ENCODE data around the gene KCNC2. TPM values are rescaled to one million over a fixed set of nuclear protein-coding genes. Genes with fewer than 3 reads are reported as not detected.

Gene KCNC2
- total RNA-seq, 2 donors from 2014 or later, result not detected

GRCh38 chr12:75135026-75135425 lies 74.6 kb downstream of the KCNC2 start:
- Histone ChIP-seq H3K9me3 (no peaks in the 10 kb centered on the region), H3K36me3 (no peaks in the 10 kb centered on the region), H3K27ac (no peak overlapping the region), H3K4me3 (no peak overlapping the region), H3K4me1 (no peaks in the 10 kb centered on the region), H3K27me3 (no peaks in the 10 kb centered on the region)
- DNase-seq (ENCODE audit: low spot score), result no peak
- TF ChIP-seq CTCF (IDR thresholded peaks at IDR 0.05), result no peak

GRCh38 chr12:75130811-75131210 lies 78.8 kb downstream of the KCNC2 start:
- Histone ChIP-seq H3K4me3 (no peak overlapping the region), H3K36me3 (no peaks in the 10 kb centered on the region), H3K9me3 (no peaks in the 10 kb centered on the region), H3K4me1 (no peaks in the 10 kb centered on the region), H3K27me3 (no peaks in the 10 kb centered on the region), H3K27ac (no peak overlapping the region)
- no peak for TF ChIP-seq CTCF (IDR thresholded peaks at IDR 0.05)
- no peak for DNase-seq (ENCODE audit: low spot score)

GRCh38 chr12:75129275-75129674 lies 80.4 kb downstream of the KCNC2 start:
- Histone ChIP-seq H3K4me3 (no peak overlapping the region), H3K4me1 (no peaks in the 10 kb centered on the region), H3K36me3 (no peaks in the 10 kb centered on the region), H3K27me3 (no peaks in the 10 kb centered on the region), H3K9me3 (no peaks in the 10 kb centered on the region), H3K27ac (no peak overlapping the region)
- TF ChIP-seq CTCF (IDR thresholded peaks at IDR 0.05), result no peak
- no peak for DNase-seq (ENCODE audit: low spot score)

- Histone ChIP-seq H3K4me1 (no peaks in the 10 kb centered on the region), H3K27me3 (no peaks in the 10 kb centered on the region), H3K27ac (no peak overlapping the region), H3K36me3 (no peaks in the 10 kb centered on the region), H3K4me3 (no peak overlapping the region), H3K9me3 (no peaks in the 10 kb centered on the region)
- no peak for TF ChIP-seq CTCF (IDR thresholded peaks at IDR 0.05)
- DNase-seq (ENCODE audit: low spot score), result no peak
These were observed 88.5 kb downstream of the KCNC2 start for GRCh38 chr12:75121036-75121705.

GRCh38 chr12:75120311-75120711 lies 89.3 kb downstream of the KCNC2 start:
- H3K36me3 ChIP-seq, result no peaks in the 10 kb centered on the region
- DNase-seq (ENCODE audit: low spot score), result no peak
- no peaks in the 10 kb centered on the region for H3K4me1 ChIP-seq
- no peaks in the 10 kb centered on the region for H3K9me3 ChIP-seq
- TF ChIP-seq CTCF (IDR thresholded peaks at IDR 0.05), result no peak
- H3K27me3 ChIP-seq, result no peaks in the 10 kb centered on the region
- H3K4me3 ChIP-seq, result no peak overlapping the region
- H3K27ac ChIP-seq, result no peak overlapping the region

- Histone ChIP-seq H3K9me3 (no peaks in the 10 kb centered on the region), H3K36me3 (no peaks in the 10 kb centered on the region), H3K27ac (no peak overlapping the region), H3K4me3 (no peak overlapping the region), H3K4me1 (no peaks in the 10 kb centered on the region), H3K27me3 (no peaks in the 10 kb centered on the region)
- no peak for DNase-seq (ENCODE audit: low spot score)
- no peak for TF ChIP-seq CTCF (IDR thresholded peaks at IDR 0.05)
These were observed 92.9 kb downstream of the KCNC2 start for GRCh38 chr12:75116646-75117198.
